ENCODE measurements around the gene LIN54.
A peak's percentile ranks its signal among the peaks of the same experiment; 100 is the strongest.
"Not testable (repeated sequence)": the region's sequence is repeated elsewhere in the genome, so short reads cannot be mapped to it uniquely, and the experiment has no call there.

LIN54 gene

DNA sequence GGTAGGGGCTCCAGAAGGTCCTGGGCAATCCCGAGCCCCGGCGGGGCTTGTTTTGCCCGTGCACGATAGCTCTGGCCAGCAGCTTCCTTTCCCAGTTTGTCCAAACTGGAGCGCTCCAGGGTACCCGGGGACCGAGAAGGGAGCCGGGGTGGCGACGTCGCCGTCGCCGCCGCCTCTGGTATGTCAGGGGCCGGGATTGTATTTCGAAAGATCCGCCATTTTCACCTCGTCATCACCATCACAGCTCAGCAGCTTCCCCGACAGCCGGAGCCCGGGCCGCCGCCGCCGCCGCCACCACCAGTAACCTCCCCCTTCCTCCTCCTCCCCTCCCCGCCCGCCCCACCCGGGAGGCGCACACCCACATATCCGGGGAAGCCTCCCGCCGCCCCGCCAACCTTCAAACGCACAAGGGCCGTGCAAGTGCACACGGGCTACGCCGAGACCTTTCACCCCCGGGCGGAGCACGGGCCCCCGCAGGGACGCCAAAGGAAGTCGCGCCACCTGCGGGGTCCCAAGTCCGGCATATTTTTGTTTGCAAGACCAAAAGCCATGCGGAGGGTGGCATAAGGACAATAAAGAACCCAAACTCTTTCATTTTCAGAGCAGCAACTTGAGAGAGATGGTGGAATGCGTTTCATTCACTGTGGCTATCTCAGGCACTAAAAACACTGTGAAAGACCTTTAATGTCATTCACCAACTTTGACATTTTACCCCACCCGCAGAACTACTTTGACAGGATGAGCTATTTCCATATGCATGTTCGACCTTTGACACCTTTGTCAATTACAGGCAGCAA lies at the start of gene LIN54:
TSS of gene LIN54 (minus strand) at position 302 of the 797 bp plus-strand sequence. CDS start 25,979 bp downstream, outside the sequence.
- peak; percentile 64 for DNase-seq

DNA sequence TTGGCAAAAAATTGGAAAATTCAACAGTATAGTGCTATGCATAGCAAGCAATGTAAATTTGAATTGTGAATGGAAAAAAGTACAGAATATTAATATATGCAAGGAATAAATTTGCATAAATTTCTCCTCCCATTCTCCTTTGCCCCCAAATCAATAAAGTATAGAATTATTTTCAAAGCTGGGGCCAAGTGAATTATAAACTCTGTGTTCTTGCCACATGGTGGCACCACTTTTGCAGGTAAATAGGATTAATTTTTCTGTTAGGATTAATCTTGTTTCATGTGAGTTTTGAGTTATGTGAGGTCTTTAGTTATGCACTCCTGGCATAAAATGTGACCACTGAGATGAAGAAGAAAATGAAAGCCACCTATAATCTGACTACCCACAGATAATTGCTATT lies 44.3 kb upstream of the LIN54 start:
- no peak for DNase-seq

DNA sequence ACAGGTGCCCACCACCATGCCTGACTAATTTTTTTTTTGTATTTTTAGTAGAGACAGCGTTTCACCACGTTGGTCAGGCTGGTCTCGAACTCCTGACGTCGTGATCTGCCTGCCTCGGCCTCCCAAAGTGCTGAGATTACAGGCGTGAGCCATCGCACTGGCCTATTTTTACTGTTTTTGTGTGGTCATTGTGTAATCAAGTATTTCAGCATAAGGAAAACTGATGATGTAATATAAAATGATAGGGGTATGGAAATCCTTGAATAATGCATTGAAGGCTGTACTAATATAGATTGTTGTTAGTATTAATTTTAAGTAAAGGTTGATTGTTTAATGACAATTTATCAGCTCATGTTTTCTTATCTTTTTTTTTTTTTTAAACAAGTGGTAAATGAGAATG lies 38.2 kb upstream of the LIN54 start:
- not testable (repeated sequence) for DNase-seq

DNA sequence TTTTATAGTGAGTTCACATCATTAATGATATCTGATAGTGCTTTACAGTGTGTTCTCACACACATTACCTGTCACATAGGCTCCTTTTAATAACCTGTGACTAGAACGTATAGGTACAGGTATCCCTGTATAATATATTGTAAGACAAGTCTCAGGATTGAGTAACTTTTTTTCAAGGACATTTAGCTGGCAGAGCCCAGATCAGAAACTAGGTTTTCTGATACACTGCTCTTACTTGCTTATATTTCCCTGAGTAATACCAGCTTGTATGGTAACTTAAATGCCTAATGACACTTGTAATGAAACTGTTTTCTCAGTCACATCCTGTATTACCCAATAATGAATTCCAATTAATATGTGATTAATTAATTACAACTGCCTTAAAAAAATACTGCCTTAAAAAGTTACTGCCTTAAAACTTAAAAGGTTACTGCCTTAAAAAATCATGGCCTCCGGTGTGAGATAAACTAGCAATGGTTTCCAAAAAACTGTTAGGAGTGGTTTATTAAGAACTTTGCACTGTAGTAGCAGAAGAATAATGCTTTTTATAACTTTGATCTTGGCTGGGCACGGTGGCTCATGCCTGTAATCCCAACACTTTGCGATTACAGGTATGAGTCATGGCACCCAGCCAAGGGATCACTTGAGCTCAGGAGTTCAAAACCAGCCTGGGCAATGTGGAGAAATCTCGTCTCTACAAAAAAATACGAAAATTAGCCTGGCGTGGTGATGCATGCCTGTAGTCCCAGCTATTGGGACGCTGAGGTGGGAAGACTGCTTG lies 36.3 kb upstream of the LIN54 start:
- DNase-seq = no peak

DNA sequence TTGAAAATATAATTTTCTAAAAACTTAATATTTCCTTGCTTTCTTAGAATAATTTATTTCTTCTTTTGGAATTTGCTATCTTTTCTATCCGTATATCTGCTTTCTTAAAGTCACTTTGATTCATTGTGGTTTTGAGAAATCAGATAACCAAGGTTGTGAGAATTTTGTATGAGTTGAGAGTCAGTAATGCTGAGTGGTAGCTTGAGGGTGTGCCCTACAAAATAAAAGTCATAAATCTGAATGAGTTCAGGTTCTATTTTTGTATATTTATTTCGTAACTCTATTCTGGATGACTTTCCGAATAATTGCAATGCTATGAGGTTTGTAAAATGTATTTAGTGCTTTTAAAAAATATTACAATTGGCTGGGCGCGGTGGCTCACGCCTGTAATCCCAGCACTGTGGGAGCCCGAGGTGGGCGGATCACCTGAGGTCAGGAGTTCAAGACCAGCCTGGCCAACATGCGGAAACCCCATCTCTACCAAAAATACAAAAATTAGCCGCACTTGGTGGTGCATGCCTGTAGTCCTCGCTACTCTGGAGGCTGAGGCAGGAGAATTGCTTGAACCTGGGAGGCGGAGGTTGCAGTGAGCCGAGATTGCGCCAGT lies 33.3 kb upstream of the LIN54 start:
- DNase-seq = no peak

DNA sequence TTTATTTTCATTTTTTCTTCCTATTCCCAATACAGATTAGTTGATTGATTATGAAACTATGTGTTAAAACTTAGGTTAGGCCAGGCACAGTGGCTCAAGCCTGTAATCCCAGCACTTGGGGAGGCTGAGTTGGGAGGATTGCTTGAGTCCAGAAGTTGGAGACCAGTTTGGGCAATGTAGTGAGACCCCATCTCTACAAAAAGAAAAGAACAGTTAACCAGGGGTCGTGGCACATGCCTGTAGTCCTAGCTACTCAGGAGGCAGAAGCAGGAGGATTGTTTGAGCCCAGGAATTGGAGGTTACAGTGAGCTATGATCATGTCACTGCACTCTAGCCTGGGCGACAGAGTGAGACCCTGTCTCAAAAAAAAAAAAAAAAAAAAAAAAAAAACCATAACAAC lies 32.5 kb upstream of the LIN54 start:
- DNase-seq = not testable (repeated sequence)

DNA sequence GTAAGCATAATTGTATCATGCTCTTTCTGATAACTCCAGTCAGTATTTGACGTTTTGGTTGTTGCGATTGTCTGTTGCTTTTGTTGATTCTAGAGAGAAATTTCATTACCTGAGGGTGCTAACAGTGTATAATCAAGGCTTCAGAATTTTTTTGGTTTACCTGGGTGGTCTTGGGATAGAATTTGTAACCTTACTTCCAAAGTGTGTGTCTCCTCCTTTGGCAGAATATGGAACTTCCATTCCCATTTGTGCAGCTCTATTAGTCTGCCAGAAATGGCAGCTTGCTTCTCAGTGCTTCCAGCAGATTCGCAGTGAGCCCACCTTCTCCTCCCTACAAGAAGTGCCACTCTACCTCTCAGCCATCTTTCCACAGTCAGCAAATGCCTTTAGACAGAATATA lies 29.6 kb upstream of the LIN54 start:
- no peak for DNase-seq

DNA sequence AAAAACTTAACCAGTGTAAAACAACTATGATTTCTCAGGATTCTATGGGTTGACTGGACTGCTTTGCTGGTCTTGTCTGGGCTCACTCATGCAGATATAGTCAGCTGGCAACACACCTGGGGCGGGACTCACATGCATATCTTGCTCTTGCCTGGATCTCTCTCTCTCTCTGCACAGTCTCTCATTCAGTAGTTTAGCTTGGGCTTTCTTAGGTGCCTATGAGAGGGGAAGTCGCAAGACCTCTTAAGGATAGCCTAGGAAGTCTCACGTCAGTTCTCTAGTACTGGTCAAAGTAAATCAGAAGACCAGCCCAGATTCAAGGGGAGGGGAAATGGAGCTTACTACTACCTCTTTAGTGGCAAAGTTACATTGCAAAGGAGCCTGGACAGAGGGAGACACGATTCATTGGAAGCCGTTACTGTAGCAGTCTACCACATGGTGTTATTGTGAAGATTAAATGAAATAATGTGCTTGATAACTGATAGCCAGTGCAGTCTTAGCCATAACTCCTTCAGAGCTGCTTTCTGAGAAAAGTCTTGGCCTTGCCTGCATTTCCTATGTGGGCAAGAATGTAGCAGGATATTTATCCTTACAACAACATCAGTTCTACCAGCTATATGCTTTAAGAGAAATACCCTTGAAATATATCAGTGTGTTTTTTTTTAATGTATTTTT lies 26.5 kb upstream of the LIN54 start:
- no peak for DNase-seq

DNA sequence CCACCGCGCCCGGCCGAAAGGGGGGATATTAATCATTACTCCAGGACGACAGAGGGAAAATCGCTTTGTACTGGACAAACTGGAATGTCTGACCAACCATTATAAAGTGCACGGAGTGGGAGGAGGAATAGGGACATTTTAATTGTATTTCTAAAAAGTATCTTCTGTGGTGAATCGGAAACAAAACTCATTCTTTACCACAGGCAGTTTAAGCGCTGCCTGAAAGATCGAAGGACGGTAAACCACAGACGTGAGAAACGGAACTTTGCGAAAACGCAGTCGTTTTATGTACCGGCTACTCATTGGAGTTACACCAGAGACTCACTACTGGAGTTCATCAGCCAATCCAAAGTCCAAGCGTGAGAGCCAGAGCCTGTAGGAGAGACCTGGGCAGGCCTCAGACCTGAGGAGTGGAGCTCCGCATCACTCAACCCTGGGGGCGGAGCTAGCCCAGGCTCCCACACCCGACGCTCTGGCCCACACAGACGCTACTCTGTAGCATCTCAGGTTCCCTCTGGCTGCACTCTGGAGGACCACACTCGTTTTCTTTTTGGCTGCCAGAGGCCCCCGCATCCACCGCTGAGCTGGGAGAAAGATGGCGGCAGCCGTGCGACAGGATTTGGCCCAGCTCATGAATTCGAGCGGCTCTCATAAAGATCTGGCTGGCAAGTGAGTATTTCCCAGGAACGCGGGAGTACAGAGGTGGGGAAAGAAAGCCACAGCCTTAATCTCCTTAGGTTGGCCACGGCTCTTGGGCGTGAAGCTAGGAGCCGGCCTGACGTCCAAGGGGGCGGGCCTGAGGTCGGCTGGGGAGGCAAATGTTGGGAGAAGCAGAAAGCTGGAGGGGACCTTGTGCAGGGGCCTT lies 24.2 kb upstream of the LIN54 start, which contains the start of gene COPS4:
TSS of gene COPS4 (plus strand) at position 554 of the 865 bp plus-strand sequence. CDS start at position 596, 42 bp downstream.
- peak; percentile 97 for DNase-seq

DNA sequence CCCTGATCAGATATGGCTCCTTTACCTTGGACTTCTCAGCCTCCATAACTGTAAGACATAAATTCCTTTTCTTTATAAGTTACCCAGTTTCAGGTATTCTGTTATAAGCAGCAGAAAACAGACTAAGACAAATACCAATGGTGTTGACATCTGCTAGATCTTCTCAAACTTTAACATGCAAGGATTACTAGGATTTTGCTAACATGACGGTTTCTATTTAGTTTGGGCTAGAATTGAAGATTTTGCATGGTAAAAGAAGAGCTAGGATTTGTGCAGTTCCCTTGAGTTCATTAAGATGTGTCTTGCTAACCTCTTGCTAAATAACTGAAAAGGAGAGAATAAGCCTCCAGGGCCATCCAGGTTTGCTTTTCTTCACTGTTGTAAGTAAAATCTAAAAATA lies 19.1 kb upstream of the LIN54 start:
- no peak for DNase-seq

DNA sequence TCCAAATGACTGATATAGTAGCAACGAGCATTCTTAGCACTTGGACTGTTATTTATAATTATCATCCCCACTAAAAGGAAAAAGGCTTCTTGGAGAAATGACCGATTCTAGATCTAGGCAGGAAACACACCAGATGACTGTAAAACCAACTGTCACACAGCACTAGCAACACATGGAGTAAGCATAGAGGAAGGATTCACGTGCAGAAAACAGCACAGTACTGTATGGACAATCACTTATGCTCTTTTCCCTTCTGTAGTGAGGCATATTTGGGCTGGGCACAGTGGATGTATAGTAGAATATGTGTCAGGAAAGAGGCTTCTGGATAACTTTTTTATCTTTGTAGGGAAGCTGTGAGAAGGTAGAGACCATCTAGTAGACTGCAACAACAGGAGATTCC lies 18.4 kb upstream of the LIN54 start:
- no peak for DNase-seq

DNA sequence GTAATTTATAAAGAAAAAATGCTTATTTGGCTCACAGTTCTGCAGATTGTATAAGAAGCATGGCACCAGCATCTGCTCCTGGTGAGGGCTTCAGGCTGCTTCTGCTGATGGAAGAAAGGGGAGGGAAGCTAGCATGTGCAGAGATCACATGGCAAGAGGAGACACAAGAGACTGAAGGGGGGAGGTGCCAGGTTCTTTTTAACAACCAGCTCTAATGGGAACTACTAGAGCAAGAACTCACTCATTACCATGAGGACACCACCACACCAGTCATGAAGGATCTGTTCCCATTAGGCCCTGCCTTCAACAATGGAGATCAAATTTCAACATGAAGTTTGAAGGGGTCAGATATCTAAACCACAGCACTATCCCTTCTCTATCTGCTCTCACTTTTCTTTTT lies 14.9 kb upstream of the LIN54 start:
- DNase-seq = no peak

DNA sequence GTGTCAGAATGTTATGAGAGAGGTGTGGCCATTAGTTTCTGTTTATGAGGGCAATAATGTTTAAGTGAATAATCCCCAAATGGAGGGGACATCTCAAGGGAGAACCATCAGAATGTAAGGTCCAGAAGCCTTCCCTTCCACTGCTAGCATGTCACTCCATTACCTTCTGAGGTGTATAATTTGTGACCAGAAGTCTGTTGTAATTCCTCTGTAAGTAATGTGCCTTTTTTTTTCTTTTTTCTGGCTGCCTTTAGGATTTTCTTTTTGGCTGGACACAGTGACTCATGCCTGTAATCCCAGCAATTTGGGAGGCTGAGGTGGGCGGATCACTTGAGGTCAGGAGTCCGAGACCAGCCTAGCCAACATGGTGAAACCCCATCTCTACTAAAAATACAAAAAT lies 13.6 kb upstream of the LIN54 start:
- no peak for DNase-seq

DNA sequence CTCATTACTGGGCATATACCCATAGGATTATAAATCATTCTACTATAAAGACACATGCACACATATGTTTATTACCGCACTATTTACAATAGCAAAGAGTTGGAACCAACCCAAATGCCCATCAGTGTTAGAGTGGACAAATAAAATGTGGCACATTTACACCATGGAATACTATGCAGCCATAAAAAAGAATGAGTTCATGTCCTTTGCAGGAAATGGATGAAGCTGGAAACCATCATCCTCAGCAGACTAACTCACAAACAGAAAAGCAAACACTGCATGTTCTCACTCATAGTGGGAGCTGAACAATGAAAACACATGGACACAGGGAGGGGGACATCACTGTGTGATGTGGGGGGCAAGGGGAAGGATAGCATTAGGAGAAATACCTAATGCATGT lies 13.0 kb upstream of the LIN54 start:
- DNase-seq = not testable (repeated sequence)

DNA sequence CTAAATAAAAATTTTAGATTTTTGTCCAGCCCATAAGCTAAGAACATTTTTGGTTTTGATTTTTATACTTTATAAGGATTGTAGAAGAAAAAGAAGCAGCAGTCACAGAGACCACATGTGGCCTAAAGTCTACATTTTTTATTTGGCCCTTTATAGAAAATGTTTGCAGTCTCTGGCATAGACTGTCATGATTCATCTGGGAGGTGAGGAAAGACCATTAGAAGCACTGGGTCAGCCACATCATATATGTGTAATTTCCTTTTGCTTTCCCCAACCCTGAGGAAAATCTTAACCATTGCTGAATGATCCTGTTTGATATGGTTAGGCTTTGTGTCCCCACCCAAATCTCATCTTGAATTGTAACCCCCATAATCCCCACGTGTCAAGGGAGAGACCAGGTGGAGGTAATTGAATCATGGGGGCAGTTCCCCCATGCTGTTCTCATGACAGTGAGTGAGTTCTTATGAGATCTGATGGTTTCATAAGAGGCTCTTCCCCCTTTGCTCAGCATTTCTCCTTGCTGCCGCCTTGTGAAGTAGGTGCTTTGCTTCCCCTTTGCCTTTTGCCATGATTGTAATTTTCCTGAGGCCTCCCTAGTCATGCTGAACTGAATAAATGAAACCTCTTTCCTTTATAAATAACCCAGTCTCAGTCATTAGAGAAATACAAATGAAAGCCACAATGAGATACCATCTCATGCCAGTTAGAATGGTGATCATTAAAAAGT lies 12.3 kb upstream of the LIN54 start:
- no peak for DNase-seq

DNA sequence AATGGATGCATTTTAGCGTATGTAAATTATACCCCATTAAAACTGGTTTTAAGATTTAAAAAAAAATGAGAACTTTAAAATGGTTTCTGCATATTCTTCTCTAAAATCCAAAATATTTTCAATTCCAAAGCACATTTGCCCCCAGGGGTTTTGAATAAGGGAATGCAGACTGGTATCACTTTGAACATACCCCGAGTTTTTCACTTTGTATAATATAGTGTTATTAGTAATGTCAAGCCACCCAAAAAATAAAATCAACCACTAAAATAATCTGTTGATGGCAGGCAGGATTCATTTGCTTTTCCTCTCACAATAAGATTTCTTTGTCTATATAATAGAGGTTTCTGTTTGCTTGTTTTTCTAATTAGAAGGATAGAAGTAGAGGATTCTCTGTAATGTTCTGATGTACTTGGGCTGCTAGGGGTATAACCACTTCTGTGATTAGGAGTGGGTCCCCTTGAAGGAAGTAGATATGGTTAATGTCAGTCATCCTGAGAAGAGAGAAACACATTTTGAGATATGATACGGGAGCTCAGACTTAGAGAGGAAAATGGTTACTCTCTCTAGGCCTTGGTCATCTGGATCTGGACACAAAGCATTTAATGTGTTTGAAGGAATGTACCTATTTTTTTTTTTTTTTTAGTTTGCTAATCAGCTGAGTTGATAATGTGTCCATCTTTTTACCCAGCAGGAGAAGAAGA lies 9.3 kb upstream of the LIN54 start:
- DNase-seq = no peak

DNA sequence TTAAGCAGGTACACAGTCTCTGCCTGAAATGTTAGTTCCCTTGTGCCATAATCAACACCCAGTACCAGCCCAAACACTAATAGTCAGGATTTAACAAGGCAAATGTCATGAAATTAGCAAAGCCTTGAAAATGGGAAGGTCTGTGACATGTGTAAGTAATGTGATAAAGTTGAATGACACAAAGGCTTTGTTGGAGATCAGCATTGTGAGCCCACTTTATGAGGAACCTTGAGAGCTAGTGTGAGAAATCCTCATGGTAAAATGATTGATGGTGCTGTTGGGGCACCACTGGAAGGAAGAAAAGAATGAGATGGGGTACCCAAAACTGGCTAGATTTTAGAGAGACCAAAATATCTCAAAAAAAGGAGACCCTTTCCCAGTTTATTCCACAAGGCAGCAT lies 3.3 kb upstream of the LIN54 start:
- no peak for DNase-seq

DNA sequence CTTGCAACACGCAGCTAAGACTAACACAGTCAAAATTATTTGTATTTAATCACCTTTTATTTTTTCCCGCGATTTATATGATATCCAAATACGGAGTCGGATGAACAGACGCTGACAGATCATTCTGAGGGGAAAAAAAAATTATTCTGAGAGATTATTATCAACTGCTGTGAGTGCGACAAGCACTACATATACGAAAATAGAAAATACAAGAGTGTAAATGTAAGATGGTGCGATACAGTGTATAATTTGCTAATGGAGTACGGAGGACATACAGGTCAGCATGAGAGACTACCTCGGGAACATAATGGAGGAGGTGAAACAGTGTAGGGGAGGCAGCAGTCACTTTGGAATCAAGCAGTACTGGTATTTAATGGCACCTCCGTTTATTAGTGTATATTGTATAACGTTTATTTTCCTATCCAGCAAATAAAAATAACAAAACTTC lies 2.8 kb upstream of the LIN54 start:
- DNase-seq = peak; percentile 51

DNA sequence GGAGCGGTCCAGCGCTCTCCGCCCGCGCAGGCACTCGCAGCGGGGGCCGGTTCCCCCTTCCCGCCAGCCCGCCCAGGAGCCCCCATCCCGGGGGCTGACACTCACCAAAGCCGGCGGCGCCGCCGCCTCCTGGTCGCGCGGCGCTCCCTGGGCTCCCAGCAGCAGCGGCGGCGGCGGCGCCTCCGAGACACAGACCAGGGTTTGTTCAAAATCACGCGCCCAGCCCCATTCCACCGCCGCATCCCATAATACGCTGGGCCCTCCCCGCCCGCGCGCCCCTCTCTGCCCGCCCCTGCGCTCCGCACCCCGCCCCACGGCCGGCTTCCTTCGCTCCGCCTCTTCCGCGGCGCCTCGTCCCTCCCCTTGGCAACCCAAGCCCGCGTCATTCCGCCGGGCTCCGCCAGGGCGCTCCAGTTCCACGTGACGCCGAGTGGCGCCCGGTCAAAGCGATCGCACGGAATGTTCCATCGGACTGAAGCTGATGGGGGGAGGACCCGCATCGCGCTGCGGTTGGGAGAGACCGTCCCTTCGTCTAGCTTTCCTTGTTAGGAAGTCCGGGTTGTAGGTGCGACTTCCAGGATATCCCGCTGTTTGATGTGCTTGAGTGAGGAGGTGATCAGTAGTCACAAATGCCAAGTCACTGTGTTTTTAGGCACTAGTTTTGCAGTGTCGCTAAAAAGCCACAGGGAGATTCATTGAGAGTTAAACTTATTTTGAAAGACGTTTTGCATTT lies 2.2 kb upstream of the LIN54 start:
- DNase-seq = peak; percentile 91

DNA sequence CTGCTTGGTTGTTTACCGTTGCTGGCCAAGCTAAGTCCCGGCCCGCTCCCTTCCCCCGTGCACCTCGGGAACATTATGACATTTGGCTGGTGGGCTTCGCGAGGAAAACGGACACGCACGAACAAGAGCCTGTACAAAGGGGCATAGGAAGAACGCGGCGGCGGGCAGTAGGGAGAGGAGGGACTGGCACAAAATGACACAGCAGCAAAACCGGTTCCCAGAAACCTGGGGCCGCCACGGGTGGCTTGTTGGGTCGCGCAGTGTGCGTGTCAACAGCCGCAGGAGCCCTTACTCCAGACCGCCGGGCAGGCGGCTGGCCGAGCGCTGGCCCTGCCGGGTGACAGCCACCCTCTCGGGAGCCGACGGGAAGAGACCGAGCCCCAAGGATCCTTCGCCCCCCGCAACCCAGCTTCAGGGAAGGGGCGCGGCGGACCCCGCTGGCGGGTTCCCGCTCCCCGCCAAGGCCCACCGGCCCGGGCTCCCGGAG lies 1.6 kb upstream of the LIN54 start:
- DNase-seq = no peak
